Prostate gland (tissue), 2 donors: Measurements from ENCODE around the gene NUBP2.

Source experiments
- POLR2A ChIP-seq: fragments of 450-650 bp; IDR thresholded peaks from one replicate; pipeline ENCODE4 v1.6.1; 2016; ENCODE audit warnings: antibody characterized with exemption, mild to moderate bottlenecking
- POLR2AphosphoS5 ChIP-seq: sonication (generic); formaldehyde crosslinking; IDR thresholded peaks from one replicate; pipeline ENCODE4 v1.6.1; 2017; ENCODE audit warnings: antibody characterized with exemption
- TF ChIP-seq, protein P1 (sequence below), 4 experiments: fragments of 200-600 bp in 2 of 4; fragments of 450-650 bp in 2 of 4; sonication (generic) in 2 of 4; IDR thresholded peaks; 1 replicate in 3 of 4; 2 replicates in 1 of 4; pipeline ENCODE4 v1.5.1; 2016 to 2019; ENCODE audit warnings: antibody characterized with exemption in 4 of 4, mild to moderate bottlenecking in 2 of 4, moderate library complexity in 2 of 4

DNA sequence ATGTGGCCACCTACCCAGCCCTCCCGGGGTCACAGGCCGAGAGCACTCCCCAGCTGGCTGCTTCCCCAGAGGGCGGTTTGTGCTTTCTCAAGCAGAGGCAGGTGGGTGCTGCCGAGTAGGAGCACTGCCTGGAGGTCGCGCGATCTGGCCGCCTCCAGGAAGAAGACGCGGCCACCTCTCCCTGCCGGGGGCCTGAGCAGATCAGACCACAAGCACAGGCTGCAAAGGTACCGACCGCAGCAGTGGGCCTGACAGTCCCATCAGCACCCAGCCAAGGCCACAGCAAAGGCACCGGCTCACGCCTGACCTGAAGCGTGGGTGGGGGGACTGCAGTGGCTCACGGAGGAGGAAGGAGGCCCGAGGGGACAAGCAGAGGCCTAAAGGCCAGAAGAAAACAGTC, 25.9 kb downstream of the NUBP2 start:
- TF ChIP-seq, protein P1, sequence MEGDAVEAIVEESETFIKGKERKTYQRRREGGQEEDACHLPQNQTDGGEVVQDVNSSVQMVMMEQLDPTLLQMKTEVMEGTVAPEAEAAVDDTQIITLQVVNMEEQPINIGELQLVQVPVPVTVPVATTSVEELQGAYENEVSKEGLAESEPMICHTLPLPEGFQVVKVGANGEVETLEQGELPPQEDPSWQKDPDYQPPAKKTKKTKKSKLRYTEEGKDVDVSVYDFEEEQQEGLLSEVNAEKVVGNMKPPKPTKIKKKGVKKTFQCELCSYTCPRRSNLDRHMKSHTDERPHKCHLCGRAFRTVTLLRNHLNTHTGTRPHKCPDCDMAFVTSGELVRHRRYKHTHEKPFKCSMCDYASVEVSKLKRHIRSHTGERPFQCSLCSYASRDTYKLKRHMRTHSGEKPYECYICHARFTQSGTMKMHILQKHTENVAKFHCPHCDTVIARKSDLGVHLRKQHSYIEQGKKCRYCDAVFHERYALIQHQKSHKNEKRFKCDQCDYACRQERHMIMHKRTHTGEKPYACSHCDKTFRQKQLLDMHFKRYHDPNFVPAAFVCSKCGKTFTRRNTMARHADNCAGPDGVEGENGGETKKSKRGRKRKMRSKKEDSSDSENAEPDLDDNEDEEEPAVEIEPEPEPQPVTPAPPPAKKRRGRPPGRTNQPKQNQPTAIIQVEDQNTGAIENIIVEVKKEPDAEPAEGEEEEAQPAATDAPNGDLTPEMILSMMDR (IDR thresholded peaks at IDR 0.05): no peak
- TF ChIP-seq POLR2A (no peak), POLR2AphosphoS5 (no peak)
